Hepatocyte (in vitro differentiated cells): ENCODE data around the gene PLK5.

Source experiments
- CTCF ChIP-seq: fragments of 200-600 bp; sonication (generic); IDR thresholded peaks from 2 replicates; pipeline ENCODE4 v1.5.1; 2016; ENCODE audit warnings: antibody characterized with exemption, mild to moderate bottlenecking; ENCODE audit not compliant: poor library complexity
- EZH2 ChIP-seq: fragments of 200-600 bp; sonication (generic); IDR thresholded peaks from 2 replicates; pipeline ENCODE4 v1.6.1; 2016; ENCODE audit warnings: antibody characterized with exemption, mild to moderate bottlenecking, borderline replicate concordance
- EZH2phosphoT487 ChIP-seq: fragments of 200-600 bp; sonication (generic); IDR thresholded peaks from one replicate; pipeline ENCODE4 v1.6.1; 2018; ENCODE audit warnings: antibody characterized with exemption, mild to moderate bottlenecking, low read depth, moderate library complexity; ENCODE audit not compliant: unreplicated experiment, severe bottlenecking

GRCh38 chr19:1494115-1494815, 29.6 kb upstream of the PLK5 start:
- TF ChIP-seq CTCF (no peak), EZH2 (no peak), EZH2phosphoT487 (no peak)
